ENCODE results near the gene WAPL.

DNA sequence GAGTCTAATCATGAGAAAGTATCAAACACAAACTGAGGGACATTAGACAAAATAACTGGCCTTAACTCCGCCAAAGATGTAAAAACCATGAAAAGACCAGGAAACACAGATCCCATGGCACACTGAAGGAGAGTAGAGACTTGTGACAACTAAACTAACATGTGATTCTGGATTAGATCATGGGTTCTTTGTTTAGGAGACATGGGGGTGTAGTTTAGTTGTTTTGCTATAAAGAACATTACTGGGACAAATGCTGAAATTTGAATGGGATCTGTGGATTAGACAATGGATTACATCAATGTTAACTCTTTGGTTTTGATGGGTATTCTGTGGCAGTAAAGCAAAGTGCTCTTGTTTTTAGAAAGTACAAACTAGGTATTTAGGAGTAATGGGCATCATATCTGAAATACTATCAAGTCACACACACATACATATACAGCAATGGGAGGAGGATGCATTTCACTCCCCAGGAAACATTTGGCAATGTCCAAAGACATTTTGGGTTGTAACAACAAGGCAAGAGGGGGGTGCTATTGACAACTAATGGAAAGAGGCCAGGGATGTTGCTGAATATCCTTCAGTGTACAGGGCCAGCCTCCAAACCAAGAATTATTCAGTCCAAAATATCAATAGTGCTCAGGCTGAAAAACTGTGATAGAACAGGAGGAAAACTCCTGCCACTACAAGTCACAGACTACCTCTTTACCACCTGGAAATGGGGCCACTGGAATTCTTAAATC lies 32.4 kb downstream of the WAPL start:
- TF ChIP-seq EZH2 (IDR thresholded peaks at IDR 0.05) = no peak
- no peak for TF ChIP-seq POLR2AphosphoS5 (IDR thresholded peaks at IDR 0.05; ENCODE audit: borderline replicate concordance, low read depth, low read length)
- no peak for TF ChIP-seq FOXP2 (optimal IDR thresholded peaks at IDR 0.05; ENCODE audit: control extremely low read depth, extremely low read length, insufficient read depth)

Data from SK-N-MC (cell line).